Measurements from ENCODE around the gene TRMT61A. TPM values are rescaled to one million over a fixed set of nuclear protein-coding genes. Genes with fewer than 3 reads are reported as not detected.
A peak's percentile ranks its signal among the peaks of the same experiment; 100 is the strongest.

TRMT61A gene
- total and polyA plus RNA-seq, 4 donors: 5.3 to 11.7 (median 9.3) TPM

DNA sequence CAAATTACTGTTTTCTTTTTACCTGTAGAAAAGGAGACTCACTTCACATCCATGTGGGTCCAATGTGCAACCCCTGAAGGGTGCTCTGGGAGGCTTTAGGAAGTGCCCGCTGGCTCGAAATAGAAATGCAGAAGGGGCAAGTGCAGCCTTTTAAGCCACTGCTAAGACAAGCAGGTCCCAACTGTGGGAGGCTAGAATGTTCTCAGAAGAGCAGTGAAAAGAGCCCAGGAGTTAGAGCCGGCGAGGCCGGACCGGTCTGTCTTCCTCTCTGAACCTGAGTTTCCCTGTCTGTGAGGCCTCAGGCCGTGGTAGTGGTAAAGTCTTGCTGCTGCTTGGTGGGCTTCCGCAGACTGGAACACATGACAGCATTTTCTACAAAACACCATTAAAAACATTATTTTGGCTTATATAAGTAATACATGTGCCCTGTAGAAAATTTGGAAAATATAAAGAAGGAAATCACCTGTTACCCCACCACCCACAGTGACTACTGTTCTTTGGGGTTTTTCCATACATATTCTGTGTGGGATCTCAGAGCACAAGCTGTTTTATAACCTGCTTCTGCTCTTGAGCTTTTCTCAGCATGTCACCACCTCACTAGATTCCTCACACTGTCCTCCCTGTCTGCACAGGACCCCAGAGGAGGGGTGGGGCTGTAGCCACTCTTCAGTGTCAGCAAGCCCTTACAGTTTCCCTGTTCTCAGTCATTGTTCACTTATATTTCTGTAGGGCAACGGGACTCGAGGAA, 12.4 kb upstream of the TRMT61A start:
- Histone ChIP-seq H3K36me3 (ENCODE audit: control insufficient read depth, insufficient read depth, low read length) (peaks cover 64% of the 10 kb centered on the region), H3K4me3 (ENCODE audit: low read depth, low read length) (no peak overlapping the region), H3K27ac (ENCODE audit: low read depth, low read length) (peak overlapping the region; percentile 7), H3K27me3 (ENCODE audit: control insufficient read depth, insufficient read depth, low read length) (no peaks in the 10 kb centered on the region), H3K4me1 (ENCODE audit: control insufficient read depth, insufficient read depth, low read length) (peaks cover 74% of the 10 kb centered on the region), H3K9me3 (ENCODE audit: control insufficient read depth, insufficient read depth, low read length) (no peaks in the 10 kb centered on the region)
- DNase-seq (ENCODE audit: low read depth in 4 of 6, low spot score in 6 of 6): no peak
- 59% methylated on average over 3 of the region's 10 CpGs for WGBS (ENCODE audit: insufficient coverage)

DNA sequence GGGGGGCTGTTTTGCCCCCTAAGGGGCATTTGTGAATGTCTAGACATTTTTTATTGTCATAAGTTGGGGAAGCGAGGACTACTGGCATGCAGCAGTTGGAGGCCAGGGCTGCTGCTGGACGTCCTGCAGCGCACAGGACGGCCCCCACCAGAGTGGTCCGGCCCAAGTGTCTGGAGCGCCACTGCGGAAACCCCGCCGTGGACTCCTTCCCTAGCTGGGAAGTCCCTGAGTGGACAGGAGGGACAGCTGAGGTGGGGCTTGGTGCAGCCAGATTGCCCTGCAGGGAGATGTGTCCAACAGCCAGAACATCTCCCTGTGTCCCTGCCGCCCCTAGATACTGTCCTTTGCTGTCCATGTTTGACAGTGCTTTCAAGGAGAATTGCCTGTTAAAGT, 11.8 kb upstream of the TRMT61A start:
- DNase-seq (ENCODE audit: low read depth in 4 of 6, low spot score in 6 of 6): no peak
- Histone ChIP-seq H3K9me3 (ENCODE audit: control insufficient read depth, insufficient read depth, low read length) (no peaks in the 10 kb centered on the region), H3K36me3 (ENCODE audit: control insufficient read depth, insufficient read depth, low read length) (peaks cover 62% of the 10 kb centered on the region), H3K27me3 (ENCODE audit: control insufficient read depth, insufficient read depth, low read length) (no peaks in the 10 kb centered on the region), H3K4me1 (ENCODE audit: control insufficient read depth, insufficient read depth, low read length) (peaks cover 74% of the 10 kb centered on the region), H3K4me3 (ENCODE audit: low read depth, low read length) (no peak overlapping the region), H3K27ac (ENCODE audit: low read depth, low read length) (peak overlapping the region; percentile 69)
- WGBS (ENCODE audit: insufficient coverage): 62% methylated on average over 7 of the region's 10 CpGs

DNA sequence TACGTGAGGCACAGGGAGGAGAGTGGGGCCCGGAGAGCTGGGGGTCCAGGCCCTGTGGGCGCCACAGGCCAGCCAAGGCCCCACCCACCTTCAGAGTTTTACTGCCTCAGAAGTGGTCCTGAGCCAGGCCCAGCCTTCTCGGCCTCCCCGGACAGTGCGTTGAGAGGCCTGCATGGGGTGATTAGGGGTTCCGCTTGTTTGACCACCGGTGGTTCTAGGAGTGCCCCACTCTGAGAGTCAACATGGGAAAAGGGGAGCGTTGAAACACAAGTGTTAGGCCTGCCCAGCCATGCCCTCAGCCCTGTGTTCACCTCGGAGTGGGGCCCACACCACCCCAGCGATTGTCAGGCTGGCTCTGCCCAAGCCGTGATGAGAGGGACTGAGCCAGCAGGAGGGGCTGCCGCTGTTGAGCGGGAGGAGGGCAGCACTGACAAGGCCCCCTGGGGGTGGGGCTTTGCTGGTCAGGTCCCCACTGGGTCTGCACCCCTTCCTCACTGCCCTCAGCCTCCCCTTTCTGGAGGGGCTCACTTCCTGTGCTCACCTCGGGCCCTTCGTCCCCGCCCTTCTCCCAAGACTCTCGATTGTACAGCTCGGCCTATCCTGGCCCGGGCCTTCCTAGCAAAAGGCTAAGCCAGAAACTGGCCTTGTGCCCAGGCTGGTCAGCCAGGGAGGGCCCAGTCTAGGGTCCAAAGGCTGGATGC, 11.1 kb upstream of the TRMT61A start:
- peaks cover 68% of the 10 kb centered on the region for H3K4me1 ChIP-seq (ENCODE audit: control insufficient read depth, insufficient read depth, low read length)
- peak overlapping the region; percentile 69 for H3K27ac ChIP-seq (ENCODE audit: low read depth, low read length)
- no peaks in the 10 kb centered on the region for H3K27me3 ChIP-seq (ENCODE audit: control insufficient read depth, insufficient read depth, low read length)
- WGBS (ENCODE audit: insufficient coverage): 22% methylated on average over 19 of the region's 20 CpGs
- no peaks in the 10 kb centered on the region for H3K9me3 ChIP-seq (ENCODE audit: control insufficient read depth, insufficient read depth, low read length)
- DNase-seq (ENCODE audit: low read depth in 4 of 6, low spot score in 6 of 6): peak in 2 of 6 donors; percentile 43 to 74
- H3K36me3 ChIP-seq (ENCODE audit: control insufficient read depth, insufficient read depth, low read length): peaks cover 57% of the 10 kb centered on the region
- no peak overlapping the region for H3K4me3 ChIP-seq (ENCODE audit: low read depth, low read length)

DNA sequence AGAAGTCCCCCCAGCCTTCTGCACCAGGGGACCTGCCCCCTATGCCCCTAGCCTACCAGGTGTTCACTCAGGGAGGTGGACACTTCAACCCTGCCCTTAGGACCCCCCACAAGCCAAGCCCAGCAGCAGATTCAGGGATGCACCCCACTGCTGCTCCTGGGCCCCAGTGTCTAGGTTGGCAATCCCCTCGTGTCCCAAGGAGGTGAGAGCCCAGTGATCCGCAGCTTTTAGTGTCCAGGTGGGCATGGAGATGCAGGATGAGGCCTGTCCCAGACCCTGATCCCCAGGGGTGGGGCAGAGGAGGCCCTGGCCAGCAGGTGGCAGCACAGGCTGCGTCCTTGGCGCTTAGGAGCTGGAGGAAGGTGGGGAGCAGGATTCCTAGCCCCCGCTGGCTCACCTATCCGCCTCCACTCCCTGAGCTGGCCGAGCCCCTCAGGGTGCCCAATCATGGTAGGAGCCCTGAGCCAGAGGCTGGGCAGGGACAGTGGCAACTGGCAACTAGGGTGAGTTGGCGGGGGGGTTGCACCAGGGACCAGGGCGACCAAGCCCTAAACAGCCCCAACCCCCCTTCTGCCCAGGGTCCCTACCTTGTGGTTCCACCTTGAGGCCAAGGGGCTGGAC, 10.5 kb upstream of the TRMT61A start:
- Histone ChIP-seq H3K27me3 (ENCODE audit: control insufficient read depth, insufficient read depth, low read length) (no peaks in the 10 kb centered on the region), H3K27ac (ENCODE audit: low read depth, low read length) (peak overlapping the region; percentile 69), H3K36me3 (ENCODE audit: control insufficient read depth, insufficient read depth, low read length) (peaks cover 54% of the 10 kb centered on the region), H3K9me3 (ENCODE audit: control insufficient read depth, insufficient read depth, low read length) (no peaks in the 10 kb centered on the region), H3K4me3 (ENCODE audit: low read depth, low read length) (no peak overlapping the region), H3K4me1 (ENCODE audit: control insufficient read depth, insufficient read depth, low read length) (peaks cover 68% of the 10 kb centered on the region)
- peak in 2 of 6 donors; percentile 53 to 77 for DNase-seq (ENCODE audit: low read depth in 4 of 6, low spot score in 6 of 6)
- WGBS (ENCODE audit: insufficient coverage): 28% methylated on average over 6 of the region's 9 CpGs

DNA sequence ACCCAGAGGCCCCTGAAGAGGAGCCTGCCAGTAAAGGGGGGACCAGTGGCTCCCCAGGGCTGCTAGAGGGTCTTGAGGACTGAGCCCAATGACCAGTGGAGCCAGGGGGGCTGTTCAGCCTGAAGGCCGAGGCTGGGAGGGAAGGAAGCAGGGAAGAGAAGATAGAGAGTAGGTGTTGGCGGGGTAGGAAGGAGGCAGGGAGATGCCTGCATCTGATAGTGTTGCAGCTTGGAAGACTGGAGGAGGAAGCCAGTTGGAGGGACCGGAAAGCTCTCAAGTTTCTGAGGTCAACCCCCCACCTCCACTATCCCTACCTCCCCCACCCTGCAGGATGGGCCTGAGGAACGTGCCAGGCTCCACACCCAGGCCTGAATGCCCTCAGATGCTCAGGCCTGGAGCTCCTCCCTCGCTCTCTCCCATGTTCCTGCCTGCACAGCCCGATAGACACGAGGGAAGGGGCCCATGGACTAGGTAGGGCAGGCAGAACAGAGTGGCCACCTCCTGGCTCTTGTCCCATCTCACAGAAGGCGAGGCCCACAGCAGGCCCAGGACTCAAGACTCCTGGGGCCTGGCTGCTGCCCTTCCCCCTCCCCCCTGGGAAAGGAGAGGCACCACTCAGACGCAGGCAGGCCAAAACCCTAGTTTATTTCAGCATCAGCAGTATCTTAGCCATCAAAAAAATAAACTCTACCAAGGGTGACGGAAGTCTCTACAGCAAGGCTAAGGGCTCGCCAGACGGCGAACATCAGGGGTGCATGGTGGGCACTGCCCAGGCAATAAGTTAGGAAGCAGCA, 9.8 kb upstream of the TRMT61A start:
- no peaks in the 10 kb centered on the region for H3K9me3 ChIP-seq (ENCODE audit: control insufficient read depth, insufficient read depth, low read length)
- peak overlapping the region; percentile 43 for H3K4me3 ChIP-seq (ENCODE audit: low read depth, low read length)
- peaks cover 69% of the 10 kb centered on the region for H3K4me1 ChIP-seq (ENCODE audit: control insufficient read depth, insufficient read depth, low read length)
- H3K27me3 ChIP-seq (ENCODE audit: control insufficient read depth, insufficient read depth, low read length): no peaks in the 10 kb centered on the region
- 48% methylated on average over 8 of the region's 13 CpGs for WGBS (ENCODE audit: insufficient coverage)
- H3K27ac ChIP-seq (ENCODE audit: low read depth, low read length): peak overlapping the region; percentile 69
- H3K36me3 ChIP-seq (ENCODE audit: control insufficient read depth, insufficient read depth, low read length): peaks cover 51% of the 10 kb centered on the region
- peak in 1 of 6 donors; percentile 43 for DNase-seq (ENCODE audit: low read depth in 4 of 6, low spot score in 6 of 6)

DNA sequence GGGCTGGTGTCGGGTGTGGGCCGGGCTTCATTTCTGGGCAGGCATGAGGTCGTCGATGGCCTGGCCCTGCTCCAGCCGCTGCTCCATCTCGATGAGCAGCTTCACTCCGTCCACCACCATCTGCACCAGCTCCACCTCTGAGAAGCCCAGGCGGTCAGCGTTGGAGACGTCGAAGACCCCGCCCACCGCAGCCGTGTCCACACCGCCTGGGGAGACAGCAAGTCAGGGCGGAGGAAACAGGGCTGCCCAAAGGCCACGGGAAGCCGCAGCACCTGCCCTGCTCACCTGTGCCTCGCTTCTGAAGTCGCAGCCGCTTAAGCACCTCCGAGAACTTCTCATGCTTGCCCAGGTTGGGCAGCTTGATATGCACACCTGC, 9.2 kb upstream of the TRMT61A start:
- Histone ChIP-seq H3K4me1 (ENCODE audit: control insufficient read depth, insufficient read depth, low read length) (peaks cover 72% of the 10 kb centered on the region), H3K27ac (ENCODE audit: low read depth, low read length) (peak overlapping the region; percentile 75), H3K27me3 (ENCODE audit: control insufficient read depth, insufficient read depth, low read length) (no peaks in the 10 kb centered on the region), H3K4me3 (ENCODE audit: low read depth, low read length) (peak overlapping the region; percentile 43), H3K36me3 (ENCODE audit: control insufficient read depth, insufficient read depth, low read length) (peaks cover 49% of the 10 kb centered on the region), H3K9me3 (ENCODE audit: control insufficient read depth, insufficient read depth, low read length) (no peaks in the 10 kb centered on the region)
- 52% methylated on average over 22 of the region's 22 CpGs for WGBS (ENCODE audit: insufficient coverage)
- peak in 2 of 6 donors; percentile 23 to 31 for DNase-seq (ENCODE audit: low read depth in 4 of 6, low spot score in 6 of 6)

DNA sequence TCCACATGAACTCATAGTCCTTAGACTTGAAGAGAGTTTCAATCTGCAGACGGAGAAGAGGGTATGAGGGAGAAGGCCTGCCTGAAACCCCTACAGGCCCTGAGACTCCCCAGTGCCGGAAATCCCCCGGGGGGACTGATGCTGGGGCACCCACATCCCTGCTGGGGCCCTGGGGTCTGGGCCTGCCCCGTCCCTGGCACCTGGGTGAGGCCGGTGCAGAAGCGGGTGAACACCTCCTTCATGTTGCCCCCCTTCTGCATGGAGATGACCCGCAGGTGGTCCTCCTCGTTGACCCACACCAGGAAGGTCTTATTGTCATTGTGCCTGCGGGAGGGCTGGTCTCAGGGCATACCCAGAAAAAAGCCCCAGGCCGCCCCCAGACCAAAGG, 8.7 kb upstream of the TRMT61A start:
- peak overlapping the region; percentile 75 for H3K27ac ChIP-seq (ENCODE audit: low read depth, low read length)
- peak overlapping the region; percentile 43 for H3K4me3 ChIP-seq (ENCODE audit: low read depth, low read length)
- H3K36me3 ChIP-seq (ENCODE audit: control insufficient read depth, insufficient read depth, low read length): peaks cover 44% of the 10 kb centered on the region
- 46% methylated on average over 6 of the region's 10 CpGs for WGBS (ENCODE audit: insufficient coverage)
- DNase-seq (ENCODE audit: low read depth in 4 of 6, low spot score in 6 of 6): no peak
- H3K27me3 ChIP-seq (ENCODE audit: control insufficient read depth, insufficient read depth, low read length): no peaks in the 10 kb centered on the region
- no peaks in the 10 kb centered on the region for H3K9me3 ChIP-seq (ENCODE audit: control insufficient read depth, insufficient read depth, low read length)
- peaks cover 71% of the 10 kb centered on the region for H3K4me1 ChIP-seq (ENCODE audit: control insufficient read depth, insufficient read depth, low read length)

DNA sequence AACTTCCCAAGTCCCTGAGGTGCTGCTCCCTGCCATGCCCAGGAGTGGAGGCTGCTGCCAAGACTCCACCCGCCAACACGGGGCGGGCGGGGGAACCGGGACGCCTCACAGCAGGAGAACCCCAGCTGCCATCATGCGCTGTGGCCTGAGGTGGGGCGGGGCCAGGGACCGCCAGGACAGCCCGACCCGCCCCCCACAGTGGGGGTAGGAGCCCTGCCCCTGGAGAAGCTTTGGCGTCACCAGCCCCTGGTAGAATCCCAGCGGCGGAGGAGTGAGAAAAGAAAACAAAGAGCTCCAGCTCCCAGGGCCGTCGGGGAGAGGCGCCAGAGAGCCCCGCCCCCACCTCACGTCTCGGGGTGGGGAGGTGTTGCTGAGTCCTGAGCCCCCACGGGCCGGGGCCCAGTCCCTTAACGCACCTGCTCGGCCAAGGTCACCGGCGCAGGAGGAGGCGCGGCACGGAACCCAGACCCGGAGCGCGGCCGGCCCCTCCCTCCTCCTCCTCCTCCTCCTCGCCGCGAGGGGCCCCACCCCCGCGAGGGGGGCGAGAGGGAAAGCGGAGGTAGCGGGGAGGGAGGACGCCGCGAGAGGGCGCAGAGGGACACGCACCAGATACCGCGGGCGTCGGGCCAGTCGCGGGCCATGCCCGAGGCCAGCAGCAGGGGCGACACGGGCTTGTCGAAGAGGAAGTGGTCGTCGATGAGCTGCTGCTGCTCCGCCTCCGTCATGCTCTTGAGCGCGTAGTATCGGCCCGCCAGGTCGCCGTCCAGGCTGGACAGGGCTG, 8.1 kb upstream of the TRMT61A start:
- peaks cover 74% of the 10 kb centered on the region for H3K4me1 ChIP-seq (ENCODE audit: control insufficient read depth, insufficient read depth, low read length)
- peak overlapping the region; percentile 43 for H3K4me3 ChIP-seq (ENCODE audit: low read depth, low read length)
- H3K36me3 ChIP-seq (ENCODE audit: control insufficient read depth, insufficient read depth, low read length): peaks cover 43% of the 10 kb centered on the region
- H3K27ac ChIP-seq (ENCODE audit: low read depth, low read length): peak overlapping the region; percentile 75
- H3K9me3 ChIP-seq (ENCODE audit: control insufficient read depth, insufficient read depth, low read length): no peaks in the 10 kb centered on the region
- peak in 2 of 6 donors; percentile 87 to 94 for DNase-seq (ENCODE audit: low read depth in 4 of 6, low spot score in 6 of 6)
- H3K27me3 ChIP-seq (ENCODE audit: control insufficient read depth, insufficient read depth, low read length): no peaks in the 10 kb centered on the region
- WGBS (ENCODE audit: insufficient coverage): 2% methylated on average over 60 of the region's 66 CpGs
